Measurements from ENCODE around the gene MAP3K5.
"Not testable (repeated sequence)": the region's sequence is repeated elsewhere in the genome, so short reads cannot be mapped to it uniquely, and the experiment has no call there.

GRCh38 chr6:136687894-136688293 lies 104.4 kb downstream of the MAP3K5 start:
- not testable (repeated sequence) for TF ChIP-seq CTCF, POLR2A, EP300, POLR2AphosphoS5 (IDR thresholded peaks at IDR 0.05)

Measured in sigmoid colon (tissue), 4 donors.